DMS114 treated with DMSO at 0.1 percent for 48 hours (cell line): ENCODE data around the gene ARL17B.
A peak's percentile ranks its signal among the peaks of the same experiment; 100 is the strongest.
"Not testable (repeated sequence)": the region's sequence is repeated elsewhere in the genome, so short reads cannot be mapped to it uniquely, and the experiment has no call there.

ENCODE experiments used
- DNase-seq: peaks from one replicate; lab custom pipeline; 2025; ENCODE audit not compliant: unreplicated experiment; lab: John Stamatoyannopoulos, UW

ARL17B gene

DNA sequence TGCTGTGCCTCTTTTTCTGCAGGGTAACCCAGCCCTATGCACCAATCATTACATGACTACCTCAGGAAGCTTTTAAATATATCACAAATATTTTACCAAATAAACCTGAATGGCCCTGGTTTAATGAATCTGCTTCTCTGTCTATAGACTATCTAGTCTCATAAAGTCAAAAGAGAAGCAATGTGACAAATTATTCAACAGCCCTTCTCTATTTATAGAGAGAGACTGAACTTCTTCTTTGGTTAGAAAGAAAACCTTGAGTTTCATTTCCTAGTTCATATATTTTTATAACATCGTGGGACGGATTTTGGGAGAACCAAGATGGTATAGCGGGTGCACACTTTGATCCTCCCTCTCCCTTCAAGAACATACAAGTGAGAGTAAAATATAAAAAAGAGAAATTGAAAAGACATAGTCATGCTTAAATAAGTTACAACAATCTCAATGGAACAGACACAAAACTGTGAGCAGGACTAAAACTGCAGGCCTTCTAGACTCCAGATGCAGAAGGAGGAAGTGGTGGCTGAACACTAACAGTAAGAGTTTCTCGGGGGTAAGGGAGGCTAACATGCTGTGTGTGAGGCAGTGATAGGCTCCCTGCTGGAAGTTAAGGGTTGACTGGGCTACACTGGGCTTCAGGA, 70.5 kb downstream of the ARL17B start:
- not testable (repeated sequence) for DNase-seq

DNA sequence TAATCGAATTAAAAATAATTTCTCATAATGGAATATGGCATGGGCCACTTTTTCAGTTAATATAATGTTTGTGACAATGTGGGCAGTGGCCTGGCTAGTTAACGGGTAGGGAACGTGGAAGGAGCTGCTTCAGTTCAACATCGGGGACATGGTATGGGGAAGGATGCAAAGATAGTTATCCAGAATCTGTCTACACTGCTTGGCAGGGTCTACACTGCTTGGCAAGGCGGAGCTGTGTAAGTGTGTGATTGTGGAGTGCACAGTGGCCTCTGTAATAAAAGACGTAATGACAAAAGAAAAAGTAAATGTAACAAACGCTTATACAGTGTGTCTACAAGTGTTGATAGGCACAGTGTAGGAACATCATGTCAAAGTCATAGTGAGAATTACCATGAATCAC, 74.0 kb downstream of the ARL17B start:
- not testable (repeated sequence) for DNase-seq

DNA sequence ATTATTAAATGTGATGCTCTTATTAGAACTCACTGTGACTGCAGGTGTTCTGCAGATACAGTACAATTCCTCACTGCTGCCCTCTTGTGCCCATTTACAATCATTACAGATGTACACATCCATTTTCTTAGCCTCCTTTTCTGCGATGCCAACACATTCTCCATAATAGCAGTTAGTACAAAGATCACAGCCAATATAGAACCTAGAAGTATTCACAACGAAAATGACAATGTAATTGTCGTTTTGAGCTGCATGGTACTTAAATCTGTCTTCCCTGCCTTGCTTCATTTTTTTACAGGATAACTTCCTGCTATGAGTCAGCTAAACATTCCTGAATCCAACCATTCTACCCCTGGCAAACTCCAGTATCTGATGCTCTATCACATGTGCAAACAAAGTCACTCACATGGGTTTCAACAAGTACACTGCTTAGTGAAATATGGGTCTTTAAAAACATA, 74.8 kb downstream of the ARL17B start:
- DNase-seq = peak; percentile 92

DNA sequence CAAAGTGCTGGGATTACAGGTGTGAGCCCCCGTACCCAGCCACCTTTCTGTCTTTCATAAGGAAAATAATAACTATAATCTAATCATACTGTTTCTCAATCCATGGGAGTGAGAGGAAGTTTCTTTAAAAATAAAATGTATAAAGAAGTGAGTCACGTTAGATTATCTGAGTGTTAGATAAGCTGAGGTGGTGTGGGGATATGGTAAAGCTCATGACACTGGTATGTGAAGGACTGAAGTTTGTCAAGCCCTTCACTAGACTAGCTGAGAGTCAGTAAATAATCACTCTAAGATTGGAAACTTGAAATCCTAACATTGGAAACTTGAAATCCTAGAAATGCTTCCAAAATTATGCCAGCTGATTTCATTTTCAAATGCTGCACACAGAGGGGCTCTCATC, 76.1 kb downstream of the ARL17B start:
- DNase-seq = not testable (repeated sequence)

GRCh38 chr17:46284467-46284866, 77.1 kb downstream of the ARL17B start:
- DNase-seq = not testable (repeated sequence)

- DNase-seq = not testable (repeated sequence)
These were observed 78.9 kb downstream of the ARL17B start for GRCh38 chr17:46282635-46283034.

GRCh38 chr17:46281336-46281735, 80.2 kb downstream of the ARL17B start:
- not testable (repeated sequence) for DNase-seq

DNA sequence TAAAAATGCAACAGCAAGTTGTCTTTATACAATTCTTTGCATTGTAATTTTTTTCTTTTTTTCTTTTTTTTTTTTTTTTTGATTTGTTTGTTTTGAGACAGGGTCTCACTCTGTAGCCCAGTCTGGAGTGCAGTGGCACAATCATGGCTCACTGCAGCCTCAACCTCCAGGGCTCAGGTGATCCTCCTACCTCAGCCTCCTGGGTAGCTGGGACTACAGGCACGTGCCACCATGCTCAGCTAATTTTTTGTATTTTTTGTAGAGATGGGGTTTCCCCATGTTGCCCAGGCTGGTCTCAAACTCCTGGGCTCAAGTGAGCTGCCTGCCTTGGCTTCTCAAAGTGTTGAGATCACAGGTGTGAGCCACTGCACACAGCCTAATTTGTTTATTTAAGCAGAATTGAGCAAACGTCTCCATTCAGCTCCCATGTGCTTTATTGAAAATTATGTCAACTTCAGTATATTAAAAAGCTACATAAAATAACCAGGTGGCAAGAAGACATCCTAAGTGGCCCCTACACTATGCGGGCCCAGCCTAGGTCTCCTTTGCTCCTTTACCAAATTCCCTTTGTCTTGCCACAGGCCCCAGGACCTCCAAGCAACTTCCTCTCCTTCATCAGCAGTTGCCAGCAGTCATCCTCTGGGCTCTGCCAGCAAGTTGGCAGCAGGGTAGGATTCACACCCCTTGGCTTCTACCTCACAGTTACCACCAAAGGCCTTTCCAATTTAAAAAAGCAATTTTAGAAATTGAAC, 84.7 kb downstream of the ARL17B start:
- not testable (repeated sequence) for DNase-seq

DNA sequence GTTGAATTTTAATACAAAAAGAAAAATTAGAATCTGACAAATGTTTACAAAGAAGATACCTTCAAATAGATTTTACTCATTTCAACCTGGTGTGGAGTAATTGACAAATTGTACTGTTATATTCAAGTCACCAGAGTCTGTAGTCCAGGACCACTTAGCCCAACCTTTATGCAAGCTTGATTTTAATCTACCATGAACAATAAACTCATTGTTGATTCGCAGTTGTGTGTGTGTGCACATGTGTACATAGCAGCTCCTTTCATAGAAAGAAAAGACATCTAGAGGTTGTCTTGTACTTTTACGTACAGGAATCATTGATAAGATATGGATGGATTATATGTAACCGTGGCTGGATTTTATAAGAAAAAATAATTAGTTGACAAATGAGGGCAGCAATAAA, 87.3 kb downstream of the ARL17B start:
- no peak for DNase-seq

DNA sequence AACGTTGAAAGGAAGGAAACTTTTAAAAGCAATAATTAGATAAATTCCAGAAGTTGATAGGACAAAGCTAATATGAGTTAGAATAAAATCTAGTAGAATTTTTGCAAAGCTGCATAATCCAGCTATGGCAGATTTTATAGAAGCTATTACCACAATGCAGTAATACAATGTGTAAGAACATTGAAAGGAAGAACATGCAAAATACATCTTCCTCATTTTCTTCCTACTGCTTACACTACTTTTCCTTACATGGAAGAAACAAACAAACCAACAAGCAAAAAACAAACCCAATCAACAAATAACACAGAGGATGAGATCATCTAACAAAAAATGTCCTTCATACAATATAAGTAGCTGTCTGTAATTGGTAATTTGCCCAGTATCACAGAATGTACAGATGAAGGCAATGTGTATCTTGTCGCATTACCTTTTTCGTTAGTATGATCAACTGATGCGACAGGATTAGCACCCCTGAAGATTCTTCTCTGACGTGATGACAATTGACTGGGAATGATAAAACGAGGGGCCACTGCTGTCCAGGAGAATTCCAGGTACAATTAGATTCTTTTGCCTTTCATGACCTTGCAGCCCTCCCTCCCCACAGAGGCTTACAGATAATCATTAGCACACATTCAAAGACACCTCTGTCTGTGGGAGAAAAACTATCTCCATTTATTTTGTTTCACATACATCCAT, 87.9 kb downstream of the ARL17B start:
- no peak for DNase-seq

GRCh38 chr17:46270032-46270431, 91.5 kb downstream of the ARL17B start:
- DNase-seq = no peak

DNA sequence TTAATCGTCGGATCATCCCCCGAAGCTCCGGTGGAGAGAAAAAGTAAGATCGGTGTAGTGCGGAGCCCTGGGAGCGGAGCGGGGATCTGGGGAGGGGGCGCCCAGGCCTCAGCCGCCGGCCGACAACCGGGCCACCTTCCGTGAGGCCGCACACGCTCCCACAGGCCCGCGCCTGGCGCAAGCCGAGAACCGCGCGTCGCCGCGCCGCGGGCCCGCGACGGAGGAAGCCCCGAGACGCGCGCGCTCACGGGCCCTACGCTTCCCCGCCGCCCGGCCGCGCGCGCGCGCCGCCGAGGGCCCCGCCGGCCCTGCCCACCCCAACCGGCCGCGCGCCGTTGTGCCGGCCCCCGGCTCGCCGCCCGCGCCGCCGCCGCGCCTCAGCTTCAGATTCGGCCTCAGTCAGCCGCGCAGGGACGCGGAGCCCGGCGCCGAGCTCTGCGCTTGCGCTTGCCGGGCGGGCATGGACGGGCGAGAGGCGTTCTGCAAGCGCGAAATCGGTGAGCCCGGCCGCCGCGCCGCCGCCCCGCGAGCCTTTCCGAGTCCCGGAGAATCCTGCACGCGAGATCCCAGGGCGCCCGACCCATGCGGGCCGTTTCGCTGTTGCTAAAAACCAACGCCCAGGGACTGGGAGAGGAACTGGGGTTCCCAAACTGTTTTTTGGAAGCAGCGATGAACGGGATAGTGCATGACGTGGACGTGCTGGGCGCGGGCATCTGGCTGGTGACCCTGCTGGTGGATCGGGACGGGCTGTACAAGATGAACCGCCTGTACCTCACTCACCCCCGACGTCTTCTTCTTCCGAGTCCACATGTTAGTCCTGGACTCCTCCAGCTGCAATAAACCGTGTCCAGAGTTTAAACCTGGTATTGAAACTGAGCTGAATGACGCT, 94.7 kb downstream of the ARL17B start:
- peak; percentile 83 for DNase-seq

GRCh38 chr17:46266063-46266655, 95.4 kb downstream of the ARL17B start:
- DNase-seq = peak; percentile 53

GRCh38 chr17:46264456-46265198, 96.9 kb downstream of the ARL17B start:
- DNase-seq = no peak

DNA sequence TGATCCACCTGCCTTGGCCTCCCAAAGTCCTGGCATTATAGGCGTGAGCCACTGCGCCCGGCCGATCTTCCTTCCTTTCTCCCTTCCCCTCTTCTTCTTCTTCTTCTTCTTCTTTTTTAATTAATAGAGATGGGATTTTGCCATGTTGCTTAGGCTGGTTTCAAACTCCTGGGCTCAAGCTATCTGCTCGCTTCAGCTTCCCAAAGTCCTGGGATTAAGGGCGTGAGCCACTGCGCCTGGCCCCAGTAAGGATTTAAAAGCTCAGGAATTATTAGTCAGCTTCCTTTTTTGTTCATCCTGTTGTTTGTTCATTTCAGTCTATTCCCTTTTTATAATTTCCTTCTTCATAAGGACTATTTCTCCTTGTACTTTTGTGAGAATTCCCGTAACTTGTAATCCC, 99.3 kb downstream of the ARL17B start:
- no peak for DNase-seq

DNA sequence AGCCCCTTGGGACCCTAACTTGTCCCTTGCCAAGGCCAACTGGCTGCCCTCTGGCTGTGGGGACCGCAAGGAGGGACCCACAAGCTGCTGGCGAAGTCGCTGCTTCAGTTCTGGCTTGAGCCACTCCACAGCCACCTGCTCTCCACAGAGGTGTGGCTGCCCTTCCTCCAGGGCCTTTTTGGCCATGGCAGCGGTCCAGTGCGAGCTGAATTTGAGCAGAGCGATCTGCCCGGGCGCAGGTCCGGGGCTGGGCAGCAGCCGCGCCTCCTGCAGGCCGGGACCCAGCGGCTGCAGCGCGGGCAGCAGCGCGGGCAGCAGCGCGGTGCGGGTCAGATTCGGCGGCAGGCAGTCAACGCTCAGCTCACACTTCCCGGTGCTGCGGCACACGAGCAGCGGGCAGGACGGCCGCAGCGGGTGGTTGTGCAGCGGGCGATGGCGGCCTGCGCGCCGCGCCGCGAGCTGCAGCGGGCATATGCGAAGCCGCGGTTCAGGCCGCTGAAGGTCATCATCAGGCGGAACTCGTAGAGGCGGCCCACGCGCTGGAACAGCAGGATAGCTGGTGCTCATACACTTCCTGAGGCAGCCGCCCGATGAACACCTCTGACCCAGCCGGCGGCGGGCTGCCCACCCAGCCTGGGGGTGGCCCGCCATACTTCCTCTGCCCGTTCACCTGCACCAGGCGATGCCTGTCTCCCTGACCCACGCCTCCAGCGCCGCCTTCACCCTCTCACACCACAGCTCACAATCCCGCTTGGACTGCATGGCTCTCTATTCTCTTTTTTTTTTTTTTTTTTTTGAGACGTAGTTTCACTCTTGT, 101.5 kb downstream of the ARL17B start:
- DNase-seq = not testable (repeated sequence)

GRCh38 chr17:46256369-46256768, 105.2 kb downstream of the ARL17B start:
- DNase-seq = not testable (repeated sequence)

DNA sequence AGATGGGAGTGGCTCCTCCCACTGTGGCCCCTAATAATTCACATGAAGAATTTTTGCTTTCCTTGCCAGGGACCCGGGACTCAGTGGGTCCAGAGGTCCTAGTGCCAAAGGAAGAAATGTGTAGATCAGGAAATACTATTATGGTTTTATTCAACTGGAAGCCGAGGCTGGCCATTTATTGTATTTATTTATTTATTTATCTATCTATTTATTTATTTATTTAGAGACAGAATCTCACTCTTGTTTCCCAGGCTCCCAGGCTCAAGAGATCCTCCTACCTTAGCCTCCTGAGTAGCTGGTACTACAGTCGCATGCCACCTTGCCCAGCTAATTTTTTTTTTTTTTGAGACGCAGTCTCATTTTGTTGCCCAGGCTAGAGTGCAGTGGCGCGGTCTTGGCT, 107.4 kb downstream of the ARL17B start:
- not testable (repeated sequence) for DNase-seq

DNA sequence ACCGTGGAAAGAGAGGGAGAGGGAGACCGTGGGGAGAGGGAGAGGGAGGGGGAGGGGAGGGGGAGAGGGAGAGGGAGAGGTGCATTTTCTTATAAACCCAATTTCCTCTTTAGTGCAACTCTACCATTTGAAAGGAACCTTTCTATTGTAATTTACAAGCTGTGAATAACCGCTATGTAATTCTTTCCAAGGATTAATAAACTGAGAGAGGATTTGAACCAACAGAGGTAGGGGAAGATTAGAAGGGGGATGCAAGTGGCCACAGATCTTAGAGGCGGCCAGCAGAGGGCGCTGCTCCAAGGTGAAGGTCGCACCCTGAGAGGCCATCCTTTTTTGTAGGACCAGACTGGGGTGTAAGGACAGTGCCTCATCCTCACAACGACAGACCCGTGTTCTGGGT, 107.8 kb downstream of the ARL17B start:
- peak; percentile 25 for DNase-seq
